ENCODE results near the gene NRXN3.

The NRXN3 gene

GRCh38 chr14:78170203-78170602, at the start of gene NRXN3:
TSS of gene NRXN3 (plus strand) at chr14:78170373. CDS start at chr14:78243094, 72,721 bp downstream.
- no peak for DNase-seq (ENCODE audit: low read depth in 2 of 2)

- no peak for DNase-seq (ENCODE audit: low read depth in 2 of 2)
These were observed 47.7 kb upstream of the NRXN3 start for GRCh38 chr14:78122436-78122835.

- DNase-seq (ENCODE audit: low read depth in 2 of 2) = no peak
These were observed 46.4 kb upstream of the NRXN3 start for GRCh38 chr14:78123650-78124253.

GRCh38 chr14:78127961-78128360, 42.2 kb upstream of the NRXN3 start:
- no peak for DNase-seq (ENCODE audit: low read depth in 2 of 2)

- no peak for DNase-seq (ENCODE audit: low read depth in 2 of 2)
These were observed 40.8 kb upstream of the NRXN3 start for GRCh38 chr14:78129375-78129774.

GRCh38 chr14:78130356-78130755, 39.8 kb upstream of the NRXN3 start:
- no peak for DNase-seq (ENCODE audit: low read depth in 2 of 2)

- DNase-seq (ENCODE audit: low read depth in 2 of 2) = no peak
These were observed 39.0 kb upstream of the NRXN3 start for GRCh38 chr14:78131201-78131600.

GRCh38 chr14:78131616-78132015, 38.6 kb upstream of the NRXN3 start:
- no peak for DNase-seq (ENCODE audit: low read depth in 2 of 2)

- DNase-seq (ENCODE audit: low read depth in 2 of 2) = no peak
These were observed 34.7 kb upstream of the NRXN3 start for GRCh38 chr14:78135450-78135891.

GRCh38 chr14:78136695-78137094, 33.5 kb upstream of the NRXN3 start:
- no peak for DNase-seq (ENCODE audit: low read depth in 2 of 2)

- no peak for DNase-seq (ENCODE audit: low read depth in 2 of 2)
These were observed 28.6 kb upstream of the NRXN3 start for GRCh38 chr14:78141590-78141989.

- DNase-seq (ENCODE audit: low read depth in 2 of 2) = no peak
These were observed 27.2 kb upstream of the NRXN3 start for GRCh38 chr14:78142998-78143397.

- no peak for DNase-seq (ENCODE audit: low read depth in 2 of 2)
These were observed 26.6 kb upstream of the NRXN3 start for GRCh38 chr14:78143489-78144145.

- no peak for DNase-seq (ENCODE audit: low read depth in 2 of 2)
These were observed 17.7 kb upstream of the NRXN3 start for GRCh38 chr14:78152201-78153063.

- no peak for DNase-seq (ENCODE audit: low read depth in 2 of 2)
These were observed 17.2 kb upstream of the NRXN3 start for GRCh38 chr14:78153064-78153341.

- DNase-seq (ENCODE audit: low read depth in 2 of 2) = no peak
These were observed 15.3 kb upstream of the NRXN3 start for GRCh38 chr14:78154827-78155226.

GRCh38 chr14:78156196-78156595, 14.0 kb upstream of the NRXN3 start:
- no peak for DNase-seq (ENCODE audit: low read depth in 2 of 2)

- no peak for DNase-seq (ENCODE audit: low read depth in 2 of 2)
These were observed 12.4 kb upstream of the NRXN3 start for GRCh38 chr14:78157494-78158437.

GRCh38 chr14:78162202-78162601, 8.0 kb upstream of the NRXN3 start:
- no peak for DNase-seq (ENCODE audit: low read depth in 2 of 2)

- peak in 1 of 2 experiments; percentile 6 for DNase-seq (ENCODE audit: low read depth in 2 of 2)
These were observed 5.8 kb upstream of the NRXN3 start for GRCh38 chr14:78164226-78164853.

GRCh38 chr14:78172428-78172827, 2.3 kb downstream of the NRXN3 start:
- DNase-seq (ENCODE audit: low read depth in 2 of 2) = no peak
